ENCODE results near the gene ANO3.

GRCh38 chr11:26512196-26512595 lies 180.3 kb downstream of the ANO3 start:
- TF ChIP-seq CTCF (IDR thresholded peaks at IDR 0.05) (no peak), EZH2 (IDR thresholded peaks at IDR 0.05; ENCODE audit: borderline replicate concordance, insufficient read depth, low read depth, low read length, poor library complexity, severe bottlenecking) (no peak)
